Esophagus squamous epithelium (tissue), 4 donors: ENCODE measurements around the gene SHMT2.

ENCODE experiments used
- CTCF ChIP-seq, 6 experiments: fragments of 450-650 bp in 4 of 6; fragments of 200-600 bp in 2 of 6; sonication (generic) in 2 of 6; IDR thresholded peaks; one replicate each; pipeline ENCODE4 v1.5.1; 2016 to 2019; ENCODE audit warnings: antibody characterized with exemption in 6 of 6, mild to moderate bottlenecking in 4 of 6, moderate library complexity in 4 of 6
- POLR2A ChIP-seq, 4 donors: fragments of 450-650 bp; IDR thresholded peaks; one replicate each; pipeline ENCODE4 v1.6.1; 2017; ENCODE audit warnings: antibody characterized with exemption in 4 of 4, mild to moderate bottlenecking in 4 of 4, moderate library complexity in 3 of 4

GRCh38 chr12:57240926-57241401 lies 11.5 kb downstream of the SHMT2 start:
- TF ChIP-seq CTCF (IDR thresholded peaks at IDR 0.05) (no peak), POLR2A (IDR thresholded peaks at IDR 0.05) (no peak)
